Memory B cell (primary cell): ENCODE results near the gene SFXN2.

Source experiments
- ATAC-seq: fragments of 150-1000 bp; cut with Tn5 transposase; 2 replicates; pipeline ENCODE4 v1.10.0; 2021; ENCODE audit warnings: low read depth, mild to moderate bottlenecking, moderate library complexity
- DNase-seq, 2 donors: peaks; one replicate each; pipeline ENCODE4 v3.0.0; 2022; ENCODE audit warnings: low spot score in 2 of 2
- H3K27ac Mint-ChIP-seq: one replicate; pipeline ENCODE4 v1.8.0; 2022; ENCODE audit warnings: mild to moderate bottlenecking, moderate library complexity, mixed read lengths
- H3K27me3 Mint-ChIP-seq: one replicate; pipeline ENCODE4 v1.8.0; 2022; ENCODE audit warnings: mixed read lengths
- H3K36me3 Mint-ChIP-seq: one replicate; pipeline ENCODE4 v1.8.0; 2022; ENCODE audit warnings: mild to moderate bottlenecking, mixed read lengths
- H3K4me1 Mint-ChIP-seq: one replicate; pipeline ENCODE4 v1.8.0; 2022; ENCODE audit warnings: mixed read lengths
- H3K4me3 Mint-ChIP-seq: one replicate; pipeline ENCODE4 v1.8.0; 2022; ENCODE audit warnings: mild to moderate bottlenecking, moderate library complexity, mixed read lengths
- H3K9me3 Mint-ChIP-seq: one replicate; pipeline ENCODE4 v1.8.0; 2022; ENCODE audit warnings: mixed read lengths

The SFXN2 gene

DNA sequence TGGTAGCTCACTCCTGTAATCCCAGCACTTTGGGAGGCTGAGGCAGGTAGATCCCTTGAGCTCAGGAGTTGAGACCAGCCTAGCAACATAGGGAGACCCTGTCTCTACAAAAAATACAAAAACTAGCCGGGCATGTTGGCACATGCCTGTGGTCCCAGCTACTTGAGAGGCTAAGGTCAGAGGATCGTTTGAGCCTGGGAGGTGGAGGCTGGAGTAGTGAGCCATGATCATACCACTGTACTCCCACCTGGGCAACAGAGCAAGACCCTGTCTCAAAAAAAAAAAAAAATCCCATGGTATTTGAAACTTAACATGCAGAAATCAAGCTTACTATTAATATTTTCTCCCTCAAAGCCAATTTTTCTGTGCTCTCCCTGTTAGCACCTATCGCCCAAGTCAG lies 5.9 kb downstream of the SFXN2 start:
- Mint-ChIP-seq H3K27ac (no peak overlapping the region), H3K9me3 (no peaks in the 10 kb centered on the region), H3K4me1 (peaks cover 13% of the 10 kb centered on the region), H3K36me3 (peaks cover 19% of the 10 kb centered on the region), H3K4me3 (no peak overlapping the region), H3K27me3 (no peaks in the 10 kb centered on the region)
- ATAC-seq: no peak
- DNase-seq: no peak

GRCh38 chr10:102720775-102721301 lies 6.4 kb downstream of the SFXN2 start:
- H3K27me3 Mint-ChIP-seq: no peaks in the 10 kb centered on the region
- no peak overlapping the region for H3K4me3 Mint-ChIP-seq

GRCh38 chr10:102721954-102722353 lies 7.5 kb downstream of the SFXN2 start:
- H3K27me3 Mint-ChIP-seq: no peaks in the 10 kb centered on the region
- peaks cover 21% of the 10 kb centered on the region for H3K36me3 Mint-ChIP-seq
- DNase-seq (no peak), ATAC-seq (no peak)
- H3K9me3 Mint-ChIP-seq: no peaks in the 10 kb centered on the region
- H3K27ac Mint-ChIP-seq: no peak overlapping the region
- peaks cover 10% of the 10 kb centered on the region for H3K4me1 Mint-ChIP-seq
- no peak overlapping the region for H3K4me3 Mint-ChIP-seq

More at GRCh38 chr10:102720775-102721301, 6.4 kb downstream of the SFXN2 start:
- H3K36me3 Mint-ChIP-seq: peaks cover 19% of the 10 kb centered on the region
- DNase-seq (no peak), ATAC-seq (no peak)
- no peak overlapping the region for H3K27ac Mint-ChIP-seq
- H3K4me1 Mint-ChIP-seq: peaks cover 13% of the 10 kb centered on the region
- H3K9me3 Mint-ChIP-seq: no peaks in the 10 kb centered on the region

- Mint-ChIP-seq H3K27ac (no peak overlapping the region), H3K36me3 (peaks cover 20% of the 10 kb centered on the region), H3K4me3 (no peak overlapping the region), H3K4me1 (peaks cover 7% of the 10 kb centered on the region), H3K27me3 (no peaks in the 10 kb centered on the region), H3K9me3 (no peaks in the 10 kb centered on the region)
- no peak for DNase-seq
- no peak for ATAC-seq
Observed at GRCh38 chr10:102723989-102724388, 9.6 kb downstream of the SFXN2 start.

DNA sequence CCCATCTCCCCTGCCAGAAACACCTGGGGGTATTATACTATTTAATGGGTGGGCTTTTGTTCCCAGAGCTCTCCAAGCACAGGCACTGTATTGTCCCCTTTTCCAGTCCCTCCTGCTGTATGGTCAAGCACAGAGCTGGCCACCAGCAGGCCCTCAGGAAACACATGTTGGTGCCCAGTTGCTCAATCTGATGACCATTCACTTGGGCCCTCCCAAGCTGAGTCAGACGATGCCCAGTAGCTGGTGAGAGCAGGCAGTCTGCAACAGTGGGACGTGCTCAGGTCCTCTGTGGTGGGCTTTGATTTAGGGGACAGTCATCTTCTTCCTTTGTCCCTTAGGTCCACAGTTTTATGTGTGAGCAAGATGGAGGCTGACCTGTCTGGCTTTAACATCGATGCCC lies 11.8 kb downstream of the SFXN2 start:
- Mint-ChIP-seq H3K36me3 (peaks cover 18% of the 10 kb centered on the region), H3K27me3 (no peaks in the 10 kb centered on the region), H3K4me3 (no peak overlapping the region), H3K9me3 (no peaks in the 10 kb centered on the region), H3K4me1 (peaks cover 8% of the 10 kb centered on the region), H3K27ac (no peak overlapping the region)
- ATAC-seq: no peak
- DNase-seq: no peak

DNA sequence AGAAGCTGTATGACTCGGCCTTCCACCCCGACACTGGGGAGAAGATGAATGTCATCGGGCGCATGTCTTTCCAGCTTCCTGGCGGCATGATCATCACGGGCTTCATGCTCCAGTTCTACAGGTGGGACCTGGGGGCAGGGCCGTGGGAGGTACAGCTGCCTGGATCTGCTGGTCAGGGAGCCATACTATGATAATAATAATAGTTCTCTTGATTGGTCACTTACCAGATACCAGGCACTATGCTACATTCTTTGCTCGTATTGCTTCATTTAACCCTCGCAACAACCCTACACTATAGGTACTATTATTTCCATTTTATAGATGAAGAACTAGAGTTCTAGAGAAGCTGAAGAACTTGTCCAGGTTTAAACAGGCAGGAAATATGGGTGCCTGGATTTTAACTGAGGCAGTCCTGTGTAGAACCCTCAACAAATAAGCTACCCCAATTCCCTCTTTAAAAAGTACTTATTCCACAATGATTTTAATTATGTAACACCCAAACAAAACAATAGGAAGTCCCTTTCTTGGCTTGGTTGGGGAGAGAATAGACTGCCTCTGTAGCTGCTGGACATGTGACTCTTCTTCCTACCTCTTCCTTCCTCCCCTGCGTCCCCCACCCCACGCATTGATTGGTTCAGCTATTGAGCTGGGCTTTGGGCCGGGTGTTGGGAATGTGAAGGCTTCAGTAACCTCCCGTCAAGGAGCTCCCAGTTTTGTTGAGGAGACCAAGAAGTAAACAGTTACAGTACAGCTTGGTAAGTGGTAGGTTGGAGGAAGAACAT lies 12.8 kb downstream of the SFXN2 start:
- Mint-ChIP-seq H3K4me3 (no peak overlapping the region), H3K4me1 (peaks cover 2% of the 10 kb centered on the region), H3K27me3 (no peaks in the 10 kb centered on the region), H3K9me3 (no peaks in the 10 kb centered on the region), H3K36me3 (peaks cover 18% of the 10 kb centered on the region), H3K27ac (no peak overlapping the region)
- ATAC-seq (no peak), DNase-seq (no peak)

DNA sequence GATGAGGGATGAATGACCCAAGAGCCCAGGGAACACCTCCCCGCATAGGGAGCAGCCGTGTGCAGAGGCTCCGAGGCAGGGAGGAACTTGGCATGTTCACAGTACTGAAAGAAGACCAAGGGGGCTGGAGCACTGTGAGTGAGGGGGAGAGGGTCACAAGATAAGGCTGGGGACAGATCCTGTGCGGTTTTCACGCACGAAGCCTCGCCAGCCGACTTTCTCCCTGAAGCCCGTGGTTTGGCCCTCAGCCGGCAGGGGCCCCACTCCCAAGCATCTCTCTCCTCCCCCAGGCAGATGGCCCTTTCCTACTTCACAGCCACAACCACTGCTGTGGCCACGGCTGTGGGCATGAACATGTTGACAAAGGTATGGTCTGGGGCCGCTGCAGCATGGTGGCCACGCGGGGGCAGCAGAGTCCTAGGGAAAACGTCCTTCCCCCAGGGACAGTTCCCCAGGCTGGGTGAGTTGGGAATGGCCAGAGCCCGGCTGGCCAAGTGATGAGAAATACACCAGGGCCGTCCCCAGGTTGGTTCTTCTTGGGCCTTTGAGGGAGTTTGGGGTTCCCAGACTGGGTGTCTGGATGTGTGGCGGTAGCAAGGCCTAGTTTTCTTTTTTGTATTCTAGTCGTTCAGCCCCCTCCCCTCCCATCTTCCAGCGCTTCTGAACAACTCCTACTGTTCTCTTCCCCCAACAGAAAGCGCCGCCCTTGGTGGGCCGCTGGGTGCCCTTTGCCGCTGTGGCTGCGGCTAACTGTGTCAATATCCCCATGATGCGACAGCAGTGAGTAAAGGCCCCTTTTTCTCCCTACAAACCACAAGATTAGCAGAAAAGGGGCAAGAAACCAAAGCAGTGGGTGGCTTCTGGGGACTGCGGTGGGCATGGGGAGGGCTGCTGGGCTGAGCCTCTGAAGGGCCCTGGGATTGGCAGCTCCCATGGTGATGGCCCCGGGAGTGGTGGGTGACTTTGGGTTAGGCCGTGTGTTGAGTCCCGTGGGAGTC lies 14.9 kb downstream of the SFXN2 start:
- ATAC-seq (peak; percentile 59), DNase-seq (peak; percentile 34 to 42)
- H3K4me3 Mint-ChIP-seq: no peak overlapping the region
- peaks cover 15% of the 10 kb centered on the region for H3K36me3 Mint-ChIP-seq
- no peaks in the 10 kb centered on the region for H3K9me3 Mint-ChIP-seq
- no peaks in the 10 kb centered on the region for H3K27me3 Mint-ChIP-seq
- H3K27ac Mint-ChIP-seq: no peak overlapping the region
- peaks cover 2% of the 10 kb centered on the region for H3K4me1 Mint-ChIP-seq

- Mint-ChIP-seq H3K4me1 (peaks cover 2% of the 10 kb centered on the region), H3K36me3 (peaks cover 18% of the 10 kb centered on the region), H3K27me3 (no peaks in the 10 kb centered on the region), H3K4me3 (no peak overlapping the region), H3K9me3 (no peaks in the 10 kb centered on the region), H3K27ac (no peak overlapping the region)
- ATAC-seq: no peak
- no peak for DNase-seq
Observed at GRCh38 chr10:102731222-102731800, 16.9 kb downstream of the SFXN2 start.

DNA sequence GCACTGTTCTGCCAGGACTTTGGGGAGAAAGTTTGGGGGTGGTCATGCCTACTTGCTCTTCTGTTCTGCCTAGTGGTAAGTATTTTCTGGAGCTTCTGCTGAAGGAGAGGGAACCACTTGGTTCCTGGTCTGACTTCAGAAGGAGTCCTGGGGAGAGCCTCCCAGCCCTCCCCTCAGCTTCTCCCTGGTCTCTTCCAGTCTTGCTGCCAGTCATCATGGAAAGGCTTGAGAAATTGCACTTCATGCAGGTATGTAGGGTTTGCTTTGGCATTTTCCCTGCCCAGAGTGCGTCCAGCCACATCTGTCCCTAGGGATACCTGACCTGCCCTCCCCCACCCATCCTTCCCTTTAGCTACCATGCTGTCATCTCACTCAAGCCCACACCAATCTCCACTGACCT lies 18.2 kb downstream of the SFXN2 start:
- H3K27me3 Mint-ChIP-seq: no peaks in the 10 kb centered on the region
- peaks cover 2% of the 10 kb centered on the region for H3K4me1 Mint-ChIP-seq
- H3K4me3 Mint-ChIP-seq: no peak overlapping the region
- H3K9me3 Mint-ChIP-seq: no peaks in the 10 kb centered on the region
- no peak overlapping the region for H3K27ac Mint-ChIP-seq
- no peak for DNase-seq
- no peak for ATAC-seq
- H3K36me3 Mint-ChIP-seq: peaks cover 12% of the 10 kb centered on the region

DNA sequence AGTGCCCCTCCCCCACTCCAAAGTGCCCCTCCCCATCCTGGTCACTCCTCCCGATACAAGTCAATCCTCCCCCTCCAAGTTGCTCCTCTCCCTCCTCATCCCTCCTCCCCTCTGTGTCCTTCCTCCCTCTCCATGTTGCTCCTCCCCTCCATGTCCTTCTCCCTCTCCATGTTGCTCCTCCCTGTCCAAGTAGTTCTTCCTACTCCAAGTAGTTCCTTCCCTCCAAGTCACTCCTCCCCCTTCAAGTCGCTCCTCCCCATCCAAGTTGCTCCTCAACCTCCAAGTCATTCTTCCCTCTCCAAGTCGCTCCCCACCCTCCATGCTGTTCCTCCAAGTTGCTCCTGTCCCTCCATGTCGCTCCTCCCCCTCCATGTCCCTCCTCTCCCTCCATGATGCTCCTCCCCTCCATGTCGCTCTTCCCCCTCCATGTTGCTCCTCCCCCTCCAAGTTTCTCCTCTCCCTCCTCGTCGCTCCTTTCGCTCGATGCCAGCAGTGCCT lies 20.7 kb downstream of the SFXN2 start:
- H3K27me3 Mint-ChIP-seq: no peaks in the 10 kb centered on the region
- H3K27ac Mint-ChIP-seq: peak overlapping the region; percentile 10
- no peak overlapping the region for H3K4me3 Mint-ChIP-seq
- H3K4me1 Mint-ChIP-seq: no peaks in the 10 kb centered on the region
- ATAC-seq: no peak
- peaks cover 11% of the 10 kb centered on the region for H3K36me3 Mint-ChIP-seq
- H3K9me3 Mint-ChIP-seq: no peaks in the 10 kb centered on the region
- no peak for DNase-seq

GRCh38 chr10:102738692-102739121 lies 24.3 kb downstream of the SFXN2 start:
- Mint-ChIP-seq H3K27me3 (no peaks in the 10 kb centered on the region), H3K4me1 (peaks cover 7% of the 10 kb centered on the region), H3K4me3 (no peak overlapping the region), H3K9me3 (peaks cover 1% of the 10 kb centered on the region), H3K36me3 (peaks cover 9% of the 10 kb centered on the region), H3K27ac (peak overlapping the region; percentile 35)
- DNase-seq (no peak), ATAC-seq (no peak)

GRCh38 chr10:102740229-102740628 lies 25.8 kb downstream of the SFXN2 start:
- no peak for ATAC-seq
- H3K4me3 Mint-ChIP-seq: no peak overlapping the region
- no peak for DNase-seq
- peaks cover 14% of the 10 kb centered on the region for H3K4me1 Mint-ChIP-seq
- H3K27me3 Mint-ChIP-seq: no peaks in the 10 kb centered on the region
- H3K27ac Mint-ChIP-seq: no peak overlapping the region
- peaks cover 4% of the 10 kb centered on the region for H3K36me3 Mint-ChIP-seq
- H3K9me3 Mint-ChIP-seq: peaks cover 1% of the 10 kb centered on the region

- no peaks in the 10 kb centered on the region for H3K27me3 Mint-ChIP-seq
- peaks cover 22% of the 10 kb centered on the region for H3K4me1 Mint-ChIP-seq
- H3K9me3 Mint-ChIP-seq: peaks cover 1% of the 10 kb centered on the region
- DNase-seq (no peak), ATAC-seq (no peak)
- H3K36me3 Mint-ChIP-seq: peaks cover 1% of the 10 kb centered on the region
- H3K27ac Mint-ChIP-seq: no peak overlapping the region
- H3K4me3 Mint-ChIP-seq: no peak overlapping the region
Observed at GRCh38 chr10:102741726-102742237, 27.3 kb downstream of the SFXN2 start.
